Ascending aorta (tissue), 2 donors: ENCODE results near the gene GKN2. TPM values are rescaled to one million over a fixed set of nuclear protein-coding genes. Genes with fewer than 3 reads are reported as not detected.
"Not testable (repeated sequence)": the region's sequence is repeated elsewhere in the genome, so short reads cannot be mapped to it uniquely, and the experiment has no call there.

ENCODE experiments used
- DNase-seq, 2 donors: peaks; one replicate each; pipeline ENCODE4 v3.0.0-alpha.2; 2019; ENCODE audit warnings: low spot score in 2 of 2
- H3K27ac ChIP-seq, 2 donors: fragments of 200-600 bp; sonication (generic); one replicate each; pipeline ENCODE4 v1.5.1; 2016 to 2017; ENCODE audit warnings: mild to moderate bottlenecking in 1 of 2
- H3K27me3 ChIP-seq: fragments of 200-600 bp; sonication (generic); one replicate; pipeline ENCODE4 v1.5.1; 2017
- H3K36me3 ChIP-seq, 2 donors: fragments of 200-600 bp; sonication (generic); one replicate each; pipeline ENCODE4 v1.5.1; 2016
- H3K4me1 ChIP-seq, 2 donors: fragments of 200-600 bp; sonication (generic); one replicate each; pipeline ENCODE4 v1.5.1; 2016 to 2017; ENCODE audit warnings: mild to moderate bottlenecking in 1 of 2
- H3K4me3 ChIP-seq, 2 donors: fragments of 200-600 bp; sonication (generic); one replicate each; pipeline ENCODE4 v1.5.1; 2016 to 2017; ENCODE audit warnings: mild to moderate bottlenecking in 1 of 2
- H3K9me3 ChIP-seq, 2 donors: fragments of 200-600 bp; sonication (generic); one replicate each; pipeline ENCODE4 v1.5.1; 2016
- CTCF ChIP-seq, 3 experiments: fragments of 200-600 bp in 2 of 3; fragments of 450-650 bp in 1 of 3; sonication (generic) in 2 of 3; IDR thresholded peaks; one replicate each; pipeline ENCODE4 v1.5.1; 2016 to 2019; ENCODE audit warnings: antibody characterized with exemption in 3 of 3, mild to moderate bottlenecking in 1 of 3, moderate library complexity in 1 of 3
- intact Hi-C: fragments of 100-400 bp; cut with DNase I; formaldehyde crosslinking; loops from one replicate; pipeline ENCODE4 v1.15.1; 2023
- total RNA-seq: library from RNA; depleted of rRNA; stranded (reverse); fragments of >200 nt; gene quantifications from one replicate; pipeline ENCODE4 v1.1.0, GENCODE V29; 2016

The GKN2 gene
- total RNA-seq, 1 donor from 2014 or later, result 0.75 TPM

- DNase-seq, result no peak
- Histone ChIP-seq H3K36me3 (no peaks in the 10 kb centered on the region), H3K27me3 (no peaks in the 10 kb centered on the region), H3K4me3 (no peak overlapping the region), H3K4me1 (no peaks in the 10 kb centered on the region), H3K9me3 (no peaks in the 10 kb centered on the region), H3K27ac (no peak overlapping the region)
- intact Hi-C loops, result no loop called here
- no peak for TF ChIP-seq CTCF (IDR thresholded peaks at IDR 0.05)
Observed at GRCh38 chr2:68961380-68961779, 8.7 kb upstream of the GKN2 start.

GRCh38 chr2:68959001-68959400, 6.3 kb upstream of the GKN2 start:
- Histone ChIP-seq H3K4me1 (no peaks in the 10 kb centered on the region), H3K27me3 (no peaks in the 10 kb centered on the region), H3K9me3 (no peaks in the 10 kb centered on the region), H3K36me3 (no peaks in the 10 kb centered on the region), H3K27ac (no peak overlapping the region), H3K4me3 (no peak overlapping the region)
- no peak for TF ChIP-seq CTCF (IDR thresholded peaks at IDR 0.05)
- DNase-seq, result no peak
- intact Hi-C loops, result no loop called here

- H3K9me3 ChIP-seq, intact Hi-C loops, H3K27ac ChIP-seq: not testable (repeated sequence)
Observed at GRCh38 chr2:68955432-68955831, 2.7 kb upstream of the GKN2 start.

GRCh38 chr2:68951899-68952298, 794 bp downstream of the GKN2 start:
- intact Hi-C loops, result no loop called here
- Histone ChIP-seq H3K27me3 (no peaks in the 10 kb centered on the region), H3K4me1 (no peaks in the 10 kb centered on the region), H3K36me3 (no peaks in the 10 kb centered on the region), H3K27ac (no peak overlapping the region), H3K9me3 (no peaks in the 10 kb centered on the region), H3K4me3 (no peak overlapping the region)
- no peak for TF ChIP-seq CTCF (IDR thresholded peaks at IDR 0.05)
- DNase-seq, result no peak

More at GRCh38 chr2:68955432-68955831, 2.7 kb upstream of the GKN2 start:
- H3K36me3 ChIP-seq, H3K27me3 ChIP-seq, H3K4me1 ChIP-seq, DNase-seq, H3K4me3 ChIP-seq: not testable (repeated sequence)

- H3K4me1 ChIP-seq, result no peaks in the 10 kb centered on the region
- no peak overlapping the region for H3K27ac ChIP-seq
- no peak overlapping the region for H3K4me3 ChIP-seq
- no peaks in the 10 kb centered on the region for H3K27me3 ChIP-seq
- DNase-seq, result no peak
- intact Hi-C loops, result loop anchor here (10.0 kb wide), 2 partner anchors 146 to 226 kb away; no protein-coding TSS in a partner anchor
- no peak for TF ChIP-seq CTCF (IDR thresholded peaks at IDR 0.05)
- H3K36me3 ChIP-seq, result no peaks in the 10 kb centered on the region
- H3K9me3 ChIP-seq, result no peaks in the 10 kb centered on the region
Observed at GRCh38 chr2:68948710-68949109, 4.0 kb downstream of the GKN2 start.

- H3K36me3 ChIP-seq, result no peaks in the 10 kb centered on the region
- no peak for DNase-seq
- H3K4me3 ChIP-seq, result no peak overlapping the region
- no peaks in the 10 kb centered on the region for H3K9me3 ChIP-seq
- H3K4me1 ChIP-seq, result peaks cover 0 to 3% of the 10 kb centered on the region in 2 donors
- TF ChIP-seq CTCF (IDR thresholded peaks at IDR 0.05), result no peak
- H3K27me3 ChIP-seq, result no peaks in the 10 kb centered on the region
- intact Hi-C loops, result loop anchor here (10.0 kb wide), 2 partner anchors 149 to 229 kb away; no protein-coding TSS in a partner anchor
- no peak overlapping the region for H3K27ac ChIP-seq
Observed at GRCh38 chr2:68946117-68946516, 6.6 kb downstream of the GKN2 start.
